Measurements from ENCODE around the gene ZHX3. TPM values are rescaled to one million over a fixed set of nuclear protein-coding genes. Genes with fewer than 3 reads are reported as not detected.

ZHX3 gene
- polyA plus RNA-seq, 3 donors: 0.58 to 3.2 (median 1.1) TPM

GRCh38 chr20:41318271-41318649, 729 bp upstream of the ZHX3 start:
- Histone ChIP-seq H4K20me1 (ENCODE audit: insufficient read depth, low read length) (no peaks in the 10 kb centered on the region), H3K27me3 (ENCODE audit: control insufficient read depth in 2 of 2, insufficient read depth in 2 of 2, low read length in 2 of 2) (peaks cover 0 to 2% of the 10 kb centered on the region in 2 donors), H3K9ac (ENCODE audit: insufficient read depth, low read length, poor library complexity, severe bottlenecking) (no peak overlapping the region), H3K4me3 (replicated peaks in 1 of 3; ENCODE audit: low read depth in 2 of 3, low read length in 3 of 3) (peak overlapping the region in 1 of 3 experiments; percentile 86), H3K4me2 (replicated peaks; ENCODE audit: extremely low read depth, low read length, poor library complexity, severe bottlenecking) (peak overlapping the region; percentile 90), H3K27ac (ENCODE audit: low read depth in 1 of 2, low read length in 2 of 2) (no peak overlapping the region), H2AFZ (ENCODE audit: insufficient read depth, low read depth, low read length, poor library complexity, severe bottlenecking) (no peak overlapping the region), H3K79me2 (ENCODE audit: insufficient read depth, low read length) (peaks cover 6% of the 10 kb centered on the region), H3K4me1 (ENCODE audit: control insufficient read depth in 1 of 2, insufficient read depth in 2 of 2, low read length in 2 of 2) (peaks cover 11 to 26% of the 10 kb centered on the region in 2 donors), H3K36me3 (replicated peaks in 1 of 2; ENCODE audit: control insufficient read depth in 1 of 2, insufficient read depth in 2 of 2, low read length in 2 of 2) (no peaks in the 10 kb centered on the region), H3K9me3 (replicated peaks in 1 of 2; ENCODE audit: control insufficient read depth in 1 of 2, insufficient read depth in 1 of 2, low read length in 2 of 2) (no peaks in the 10 kb centered on the region)
- WGBS (ENCODE audit: insufficient coverage): 80% methylated on average over 1 of the region's 5 CpGs
- Mint-ChIP-seq H3K36me3 (no peaks in the 10 kb centered on the region), H3K27me3 (ENCODE audit: low read depth in 3 of 3) (peaks cover 3 to 20% (median 17%) of the 10 kb centered on the region in 3 donors), H3K27ac (no peak overlapping the region), H3K4me1 (peaks cover 27% of the 10 kb centered on the region), H3K4me3 (peak overlapping the region in 1 of 2 donors; percentile 66), H3K9me3 (peaks cover 0 to 1% (median 0%) of the 10 kb centered on the region in 7 donors)
- intact Hi-C loops (cut with micrococcal nuclease): loop anchor here in 1 of 2 donors (10.0 kb wide), 1 partner anchor 353 kb away; no protein-coding TSS in a partner anchor
- no peak for DNase-seq
- TF ChIP-seq CTCF (IDR thresholded peaks at IDR 0.05): no peak

- peak overlapping the region; percentile 72 for H3K9ac ChIP-seq (ENCODE audit: insufficient read depth, low read length, poor library complexity, severe bottlenecking)
- WGBS (ENCODE audit: insufficient coverage): 5% methylated on average over 66 of the region's 66 CpGs
- intact Hi-C loops (cut with micrococcal nuclease): loop anchor here in 1 of 2 donors (10.0 kb wide), 1 partner anchor 352 kb away; no protein-coding TSS in a partner anchor
- H3K27me3 ChIP-seq (ENCODE audit: control insufficient read depth in 2 of 2, insufficient read depth in 2 of 2, low read length in 2 of 2): peaks cover 0 to 2% of the 10 kb centered on the region in 2 donors
- no peaks in the 10 kb centered on the region for H4K20me1 ChIP-seq (ENCODE audit: insufficient read depth, low read length)
- peaks cover 11 to 23% of the 10 kb centered on the region in 2 donors for H3K4me1 ChIP-seq (ENCODE audit: control insufficient read depth in 1 of 2, insufficient read depth in 2 of 2, low read length in 2 of 2)
- H3K4me1 Mint-ChIP-seq: peaks cover 24% of the 10 kb centered on the region
- peaks cover 0 to under 1% of the 10 kb centered on the region in 2 donors for H3K36me3 Mint-ChIP-seq
- H3K9me3 ChIP-seq (replicated peaks in 1 of 2; ENCODE audit: control insufficient read depth in 1 of 2, insufficient read depth in 1 of 2, low read length in 2 of 2): no peaks in the 10 kb centered on the region
- peak overlapping the region in 1 of 2 donors; percentile 59 for H3K27ac ChIP-seq (ENCODE audit: low read depth in 1 of 2, low read length in 2 of 2)
- H3K27ac Mint-ChIP-seq: peak overlapping the region in 5 of 7 donors; percentile 61 to 88 (median 76)
- H3K4me2 ChIP-seq (replicated peaks; ENCODE audit: extremely low read depth, low read length, poor library complexity, severe bottlenecking): peak overlapping the region; percentile 90
- H2AFZ ChIP-seq (ENCODE audit: insufficient read depth, low read depth, low read length, poor library complexity, severe bottlenecking): peak overlapping the region; percentile 95
- peak overlapping the region; percentile 86 to 90 for H3K4me3 Mint-ChIP-seq
- H3K36me3 ChIP-seq (replicated peaks in 1 of 2; ENCODE audit: control insufficient read depth in 1 of 2, insufficient read depth in 2 of 2, low read length in 2 of 2): no peaks in the 10 kb centered on the region
- peak in 2 of 3 donors; percentile 24 to 37 for DNase-seq
- TF ChIP-seq CTCF (IDR thresholded peaks at IDR 0.05): no peak
- peaks cover 3 to 17% (median 15%) of the 10 kb centered on the region in 3 donors for H3K27me3 Mint-ChIP-seq (ENCODE audit: low read depth in 3 of 3)
- peaks cover 6% of the 10 kb centered on the region for H3K79me2 ChIP-seq (ENCODE audit: insufficient read depth, low read length)
- peaks cover 0 to 1% (median 0%) of the 10 kb centered on the region in 7 donors for H3K9me3 Mint-ChIP-seq
- H3K4me3 ChIP-seq (replicated peaks in 1 of 3; ENCODE audit: low read depth in 2 of 3, low read length in 3 of 3): peak overlapping the region; percentile 60 to 86 (median 81)
Measured at GRCh38 chr20:41316602-41317545, 657 bp downstream of the ZHX3 start.

Measured in CD14-positive monocyte (primary cell).